Esophagus squamous epithelium (tissue), 5 donors: ENCODE data around the gene DRAXIN. TPM values are rescaled to one million over a fixed set of nuclear protein-coding genes. Genes with fewer than 3 reads are reported as not detected.
A peak's percentile ranks its signal among the peaks of the same experiment; 100 is the strongest.

Source experiments
- DNase-seq: peaks from one replicate; lab custom pipeline; 2025; lab: John Stamatoyannopoulos, UW
- H3K27ac ChIP-seq, 4 donors: fragments of 200-600 bp; sonication (generic); one replicate each; pipeline ENCODE4 v1.5.1; 2016 to 2019; ENCODE audit warnings: mild to moderate bottlenecking in 1 of 4
- H3K27me3 ChIP-seq, 4 donors: fragments of 200-600 bp; sonication (generic); 1 replicate in 3 of 4; 2 replicates in 1 of 4; pipeline versions ENCODE4 v1.5.1 to v1.6.0; 2017 to 2021; ENCODE audit warnings: antibody characterized with exemption in 1 of 4
- H3K36me3 ChIP-seq, 3 donors: fragments of 200-600 bp; sonication (generic); one replicate each; pipeline ENCODE4 v1.5.1; 2016 to 2019
- H3K4me1 ChIP-seq, 3 donors: fragments of 200-600 bp; sonication (generic); one replicate each; pipeline ENCODE4 v1.5.1; 2017 to 2019
- H3K4me3 ChIP-seq, 4 donors: fragments of 200-600 bp; sonication (generic); 1 replicate in 3 of 4; 2 replicates in 1 of 4; pipeline ENCODE4 v1.5.1; 2016 to 2019; ENCODE audit warnings: mild to moderate bottlenecking in 2 of 4, moderate library complexity in 1 of 4
- H3K9me3 ChIP-seq, 3 donors: fragments of 200-600 bp; sonication (generic); one replicate each; pipeline ENCODE4 v1.5.1; 2016 to 2019
- CTCF ChIP-seq, 6 experiments: fragments of 450-650 bp in 4 of 6; fragments of 200-600 bp in 2 of 6; sonication (generic) in 2 of 6; IDR thresholded peaks; one replicate each; pipeline ENCODE4 v1.5.1; 2016 to 2019; ENCODE audit warnings: antibody characterized with exemption in 6 of 6, mild to moderate bottlenecking in 4 of 6, moderate library complexity in 4 of 6
- POLR2A ChIP-seq, 4 donors: fragments of 450-650 bp; IDR thresholded peaks; one replicate each; pipeline ENCODE4 v1.6.1; 2017; ENCODE audit warnings: antibody characterized with exemption in 4 of 4, mild to moderate bottlenecking in 4 of 4, moderate library complexity in 3 of 4
- WGBS, 2 donors: methylation state at CpG; one replicate each; pipeline ENCODE4 v1.1.5; 2018; 5-methylcytosine and 5-hydroxymethylcytosine counted together
- intact Hi-C: fragments of 100-400 bp; cut with DNase I; formaldehyde crosslinking; loops from one replicate; pipeline ENCODE4 v1.15.0; 2022
- total RNA-seq, 4 donors: library from RNA; depleted of rRNA; stranded (reverse); fragments of >200 nt; gene quantifications; one replicate each; pipeline ENCODE4 v1.1.0, GENCODE V29; 2016
- donor health status: DM: yes; HTN: yes; CAD: no.

The DRAXIN gene
- total RNA-seq, 4 donors from 2014 or later, result not detected

DNA sequence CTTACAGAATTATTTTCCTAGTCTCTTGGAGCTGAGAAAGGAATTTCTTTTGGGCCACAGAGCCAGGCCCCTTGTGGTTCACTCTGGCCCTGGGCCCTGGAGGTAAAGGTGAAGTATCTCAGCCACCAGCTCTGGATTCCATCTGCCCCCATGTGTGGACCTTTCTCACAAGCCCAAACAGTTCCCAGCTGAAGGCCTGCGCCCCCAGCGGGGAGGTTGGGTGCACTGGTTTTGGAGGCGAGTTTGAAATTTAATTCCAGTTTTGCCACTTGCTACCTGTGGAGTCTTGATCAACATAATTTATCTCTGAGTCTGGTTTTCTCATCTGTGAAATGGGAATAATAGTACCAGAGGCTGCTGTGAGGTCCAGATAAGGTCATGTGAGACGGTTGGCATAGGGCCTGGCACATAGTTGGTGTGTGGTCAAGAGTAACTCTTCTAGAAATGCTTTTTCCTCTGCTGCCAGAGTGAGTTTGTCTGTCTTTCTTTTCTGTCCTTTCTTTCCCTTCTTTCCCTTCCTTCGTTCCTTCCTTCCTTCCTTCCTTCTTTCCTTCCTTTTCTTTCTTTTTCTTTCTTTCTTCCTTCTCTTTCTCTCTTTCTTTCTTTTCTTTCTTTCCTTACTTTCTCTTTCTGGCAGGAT lies 50.5 kb downstream of the DRAXIN start:
- H3K4me3 ChIP-seq, result no peak overlapping the region
- intact Hi-C loops, result no loop called here
- H3K9me3 ChIP-seq, result no peaks in the 10 kb centered on the region
- no peaks in the 10 kb centered on the region for H3K27me3 ChIP-seq
- 83 to 92% methylated on average over 4 of the region's 5 CpGs for WGBS, 2 donors
- peaks cover 0 to 22% (median 9%) of the 10 kb centered on the region in 3 donors for H3K36me3 ChIP-seq
- no peak overlapping the region for H3K27ac ChIP-seq
- TF ChIP-seq CTCF (IDR thresholded peaks at IDR 0.05) (peak in 1 of 6 experiments; percentile 4), POLR2A (IDR thresholded peaks at IDR 0.05) (no peak)
- H3K4me1 ChIP-seq, result peaks cover 8 to 60% (median 20%) of the 10 kb centered on the region in 3 donors
- DNase-seq, result no peak

DNA sequence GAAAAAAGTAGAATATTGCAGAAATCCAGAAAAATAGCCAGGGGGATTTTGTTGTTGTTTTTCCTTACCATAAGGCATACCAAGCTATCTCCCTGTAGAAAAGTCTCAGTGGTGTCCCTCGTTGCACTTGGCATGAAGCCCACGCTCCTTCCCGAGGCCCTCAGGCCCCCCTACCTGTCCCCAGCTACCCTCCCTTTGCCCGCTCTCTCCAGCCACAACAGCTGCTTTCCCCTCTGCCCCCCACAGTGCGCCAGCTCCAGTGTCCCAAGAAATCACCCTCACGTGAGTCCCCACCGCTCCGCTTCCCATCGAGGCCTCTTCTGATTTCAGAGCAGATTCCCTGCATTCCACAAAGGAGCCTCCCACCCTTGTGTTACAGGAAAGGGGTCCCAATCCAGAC lies 52.8 kb downstream of the DRAXIN start:
- intact Hi-C loops, result no loop called here
- peaks cover 0 to 47% (median 6%) of the 10 kb centered on the region in 3 donors for H3K4me1 ChIP-seq
- DNase-seq, result no peak
- H3K36me3 ChIP-seq, result peaks cover 0 to 44% (median 9%) of the 10 kb centered on the region in 3 donors
- no peaks in the 10 kb centered on the region for H3K27me3 ChIP-seq
- WGBS, 2 donors, result 87 to 88% methylated on average over 7 to 9 of the region's 9 CpGs
- H3K9me3 ChIP-seq, result no peaks in the 10 kb centered on the region
- H3K27ac ChIP-seq, result no peak overlapping the region
- no peak for TF ChIP-seq CTCF (IDR thresholded peaks at IDR 0.05)
- no peak for TF ChIP-seq POLR2A (IDR thresholded peaks at IDR 0.05)
- no peak overlapping the region for H3K4me3 ChIP-seq

DNA sequence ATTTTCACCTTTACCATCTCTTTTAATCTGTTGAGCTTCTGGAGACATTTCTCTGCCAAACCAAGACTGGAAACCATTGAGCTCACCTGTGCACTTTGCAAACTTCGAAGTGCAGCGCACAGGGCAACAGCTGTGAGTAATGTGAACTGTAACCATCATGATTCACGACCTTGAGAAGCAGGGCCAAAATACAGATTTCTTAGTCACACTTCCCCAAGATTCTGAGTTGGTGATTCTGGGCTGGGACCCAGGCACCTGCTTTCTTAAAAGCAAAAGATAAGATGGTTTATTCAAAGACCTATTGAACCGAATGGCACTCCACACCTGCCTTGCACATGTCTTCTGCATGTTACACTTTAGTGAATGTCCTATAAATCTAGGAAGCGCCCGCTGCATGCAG lies 54.6 kb downstream of the DRAXIN start:
- WGBS, 2 donors, result 47 to 73% methylated on average over 3 to 6 of the region's 6 CpGs
- TF ChIP-seq POLR2A (IDR thresholded peaks at IDR 0.05) (no peak), CTCF (IDR thresholded peaks at IDR 0.05) (no peak)
- Histone ChIP-seq H3K36me3 (peaks cover 0 to 62% (median 20%) of the 10 kb centered on the region in 3 donors), H3K4me3 (no peak overlapping the region), H3K9me3 (no peaks in the 10 kb centered on the region), H3K27me3 (no peaks in the 10 kb centered on the region), H3K4me1 (peaks cover 0 to 29% (median 0%) of the 10 kb centered on the region in 3 donors), H3K27ac (no peak overlapping the region)
- no peak for DNase-seq
- intact Hi-C loops, result no loop called here

DNA sequence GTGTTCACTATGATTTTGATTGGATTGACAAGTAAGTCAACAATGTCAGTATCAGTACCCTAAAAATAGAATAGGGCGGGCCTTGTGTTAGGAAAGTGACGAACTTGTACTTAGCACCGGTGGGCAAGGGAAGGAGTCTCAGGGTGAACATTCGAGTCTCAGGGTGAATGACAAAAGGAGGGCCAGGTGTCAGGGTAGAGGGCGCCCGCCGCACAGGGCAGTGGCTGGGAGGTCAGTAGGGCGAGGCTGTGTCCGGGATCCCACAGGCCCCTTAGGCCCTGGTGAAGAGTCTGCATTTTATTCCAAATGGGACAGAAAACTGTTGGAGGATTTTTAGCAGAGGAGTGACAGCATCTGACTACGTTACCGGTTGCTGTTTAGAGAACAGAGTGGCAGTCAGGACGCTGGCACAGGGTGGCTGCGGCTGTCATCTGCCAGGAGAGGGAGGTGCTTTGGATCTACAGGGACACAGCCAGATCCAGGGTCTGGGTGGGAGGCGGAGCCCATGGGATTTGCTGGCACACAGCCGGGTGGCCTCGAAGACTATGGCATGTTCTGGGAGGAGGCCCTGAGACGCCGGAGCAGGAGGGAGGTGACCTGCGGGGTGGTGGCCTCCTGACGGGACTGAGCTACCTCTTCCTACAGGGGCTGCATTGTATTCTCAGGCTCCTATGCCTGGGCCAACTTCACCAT lies 55.4 kb downstream of the DRAXIN start:
- intact Hi-C loops, result no loop called here
- no peak for TF ChIP-seq CTCF (IDR thresholded peaks at IDR 0.05)
- no peak for TF ChIP-seq POLR2A (IDR thresholded peaks at IDR 0.05)
- WGBS, 2 donors, result 86 to 89% methylated on average over 6 to 7 of the region's 20 CpGs
- Histone ChIP-seq H3K36me3 (peaks cover 0 to 66% (median 20%) of the 10 kb centered on the region in 3 donors), H3K27ac (no peak overlapping the region), H3K27me3 (no peaks in the 10 kb centered on the region), H3K4me3 (no peak overlapping the region), H3K4me1 (peaks cover 0 to 21% (median 0%) of the 10 kb centered on the region in 3 donors), H3K9me3 (no peaks in the 10 kb centered on the region)
- DNase-seq, result no peak
